ENCODE results near the gene TCOF1. TPM values are rescaled to one million over a fixed set of nuclear protein-coding genes. Genes with fewer than 3 reads are reported as not detected.

The TCOF1 gene
- total RNA-seq, 1 donor from 2014 or later: 19.3 TPM

- intact Hi-C loops (cut with micrococcal nuclease): no loop called here
- DNase-seq: no peak
- Histone ChIP-seq H3K4me1 (peaks cover 10% of the 10 kb centered on the region), H3K9me3 (replicated peaks) (peaks cover under 1% of the 10 kb centered on the region), H3K27me3 (ENCODE audit: low read depth) (no peaks in the 10 kb centered on the region), H3K27ac (replicated peaks) (no peak overlapping the region), H3K36me3 (no peaks in the 10 kb centered on the region), H3K4me3 (no peak overlapping the region)
- no peak for TF ChIP-seq CTCF (IDR thresholded peaks at IDR 0.05; ENCODE audit: borderline replicate concordance)
Observed at GRCh38 chr5:150316320-150316719, 41.2 kb upstream of the TCOF1 start.

- Histone ChIP-seq H3K36me3 (no peaks in the 10 kb centered on the region), H3K27ac (replicated peaks) (no peak overlapping the region), H3K9me3 (replicated peaks) (peaks cover 4% of the 10 kb centered on the region), H3K27me3 (ENCODE audit: low read depth) (no peaks in the 10 kb centered on the region), H3K4me1 (peaks cover 10% of the 10 kb centered on the region), H3K4me3 (no peak overlapping the region)
- TF ChIP-seq CTCF (IDR thresholded peaks at IDR 0.05; ENCODE audit: borderline replicate concordance): no peak
- no peak for DNase-seq
- intact Hi-C loops (cut with micrococcal nuclease): no loop called here
Observed at GRCh38 chr5:150317048-150318003, 40.2 kb upstream of the TCOF1 start.

DNA sequence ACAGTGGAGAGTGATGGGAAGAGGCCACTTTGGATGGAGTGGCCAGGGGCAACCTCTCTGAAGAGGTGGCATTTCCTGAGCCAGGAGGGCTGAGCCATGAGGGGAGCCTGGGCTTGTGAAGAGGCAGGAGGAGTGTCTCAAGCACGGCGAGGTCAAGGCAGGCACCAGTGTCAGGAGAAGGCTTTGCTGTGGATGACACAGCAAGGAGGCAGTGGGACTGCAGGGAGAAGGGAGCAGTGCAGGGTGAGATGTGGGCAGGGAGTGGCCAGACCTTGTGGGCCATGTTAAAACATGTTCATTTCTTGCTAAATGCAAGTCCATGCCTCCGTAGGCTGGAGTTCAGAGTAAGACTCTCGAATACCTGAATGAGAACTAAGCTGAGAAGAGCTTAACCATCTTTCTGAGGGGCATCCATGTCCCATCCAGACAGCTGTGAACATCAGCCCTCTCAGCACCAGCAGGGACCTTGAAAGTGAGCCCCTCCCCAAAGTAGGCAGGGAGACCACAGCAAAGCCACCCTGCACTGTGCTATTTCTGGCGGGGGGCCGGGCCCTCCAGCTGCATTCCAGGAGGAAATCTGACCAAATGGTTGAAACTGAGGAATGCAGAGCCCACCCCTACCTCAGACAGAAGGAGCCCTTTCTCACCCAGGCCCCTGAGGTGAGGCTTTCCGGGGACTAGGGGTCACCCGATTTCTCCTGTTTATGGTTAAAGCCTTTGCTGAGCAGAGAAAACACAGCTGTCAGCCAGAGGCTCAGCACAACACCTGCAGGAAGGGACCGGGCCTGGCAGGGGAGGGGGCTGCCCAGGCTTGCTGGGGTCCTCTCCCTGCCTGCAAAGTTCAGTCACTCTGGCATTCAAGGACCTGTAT, 38.6 kb upstream of the TCOF1 start:
- Histone ChIP-seq H3K27ac (replicated peaks) (no peak overlapping the region), H3K27me3 (ENCODE audit: low read depth) (no peaks in the 10 kb centered on the region), H3K4me3 (no peak overlapping the region), H3K9me3 (replicated peaks) (peaks cover 4% of the 10 kb centered on the region), H3K36me3 (no peaks in the 10 kb centered on the region), H3K4me1 (peaks cover 10% of the 10 kb centered on the region)
- intact Hi-C loops (cut with micrococcal nuclease): no loop called here
- no peak for TF ChIP-seq CTCF (IDR thresholded peaks at IDR 0.05; ENCODE audit: borderline replicate concordance)
- no peak for DNase-seq

GRCh38 chr5:150319484-150319790, 38.1 kb upstream of the TCOF1 start:
- Histone ChIP-seq H3K9me3 (replicated peaks) (peaks cover 4% of the 10 kb centered on the region), H3K27me3 (ENCODE audit: low read depth) (no peaks in the 10 kb centered on the region), H3K36me3 (no peaks in the 10 kb centered on the region), H3K27ac (replicated peaks) (no peak overlapping the region), H3K4me1 (peaks cover 10% of the 10 kb centered on the region), H3K4me3 (no peak overlapping the region)
- intact Hi-C loops (cut with micrococcal nuclease): no loop called here
- no peak for DNase-seq
- no peak for TF ChIP-seq CTCF (IDR thresholded peaks at IDR 0.05; ENCODE audit: borderline replicate concordance)

DNA sequence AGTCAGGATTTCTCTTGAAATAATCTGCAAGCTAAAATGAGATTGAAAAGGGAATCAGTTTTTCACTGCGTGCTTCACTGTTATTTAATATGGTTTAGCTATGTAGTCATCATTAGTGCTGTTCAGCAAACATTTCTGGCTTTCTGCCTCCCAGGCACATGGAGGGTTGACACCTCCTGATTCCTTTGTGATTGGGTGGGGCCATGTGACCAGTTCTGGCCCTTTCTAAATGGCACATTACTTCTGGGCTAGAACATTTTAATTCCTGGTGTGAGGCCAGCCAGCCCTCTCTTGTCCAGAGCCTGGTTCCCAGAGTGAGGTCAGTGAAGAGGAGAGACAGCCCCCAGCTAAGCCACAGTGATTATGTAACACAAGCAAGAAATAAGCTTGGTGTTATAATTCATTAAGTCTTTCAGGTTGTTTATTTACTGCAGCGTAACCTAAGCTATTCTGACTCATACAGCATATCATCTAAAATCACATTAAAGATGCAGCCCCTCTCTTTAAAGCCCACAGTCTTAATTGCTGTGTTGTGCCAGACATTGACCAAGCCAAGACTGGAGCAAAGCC, 37.4 kb upstream of the TCOF1 start:
- Histone ChIP-seq H3K36me3 (no peaks in the 10 kb centered on the region), H3K4me3 (no peak overlapping the region), H3K9me3 (replicated peaks) (peaks cover 4% of the 10 kb centered on the region), H3K27ac (replicated peaks) (peak overlapping the region; percentile 12), H3K4me1 (peaks cover 10% of the 10 kb centered on the region), H3K27me3 (ENCODE audit: low read depth) (no peaks in the 10 kb centered on the region)
- no peak for TF ChIP-seq CTCF (IDR thresholded peaks at IDR 0.05; ENCODE audit: borderline replicate concordance)
- intact Hi-C loops (cut with micrococcal nuclease): no loop called here
- DNase-seq: peak; percentile 56

All from left ventricle myocardium inferior (tissue), 1 donor.